OCI-LY7 (cell line): ENCODE results near the gene NECAB2.

Experiments used
- CTCF ChIP-seq: fragments of 200-600 bp; sonication (generic); conservative IDR thresholded peaks from 2 replicates; pipeline ENCODE4 v1.5.1; 2014; ENCODE audit warnings: mild to moderate bottlenecking, antibody characterized with exemption, low read length, moderate library complexity, mixed read lengths
- EZH2phosphoT487 ChIP-seq: fragments of 200-600 bp; sonication (generic); IDR thresholded peaks from 2 replicates; pipeline ENCODE4 v1.6.1; 2018; ENCODE audit warnings: low read depth, borderline replicate concordance, mild to moderate bottlenecking, mixed run types, antibody characterized with exemption, low read length, moderate library complexity, mixed read lengths

GRCh38 chr16:84024854-84025253 is 56.8 kb downstream of the NECAB2 start:
- TF ChIP-seq CTCF (no peak), EZH2phosphoT487 (no peak)
